ENCODE data around the gene ADPRH.

- no peak for TF ChIP-seq POLR2A (IDR thresholded peaks at IDR 0.05; ENCODE audit: low read length)
- no peak for TF ChIP-seq GATA1 (IDR thresholded peaks at IDR 0.05; ENCODE audit: low read depth, low read length)
Measured at GRCh38 chr3:119601154-119601553, 21.9 kb downstream of the ADPRH start.
